WI38 (cell line): ENCODE results near the gene TMSB4Y.

ENCODE experiments used
- H3K4me3 ChIP-seq: 2 replicates; pipeline ENCODE4 v1.5.1; 2011; ENCODE audit warnings: low read depth, mild to moderate bottlenecking, control low read depth, low read length
- CTCF ChIP-seq: IDR thresholded peaks from 2 replicates; pipeline ENCODE4 v1.5.1; 2012; ENCODE audit warnings: low read depth, mild to moderate bottlenecking, control low read depth, low read length

TMSB4Y gene

GRCh38 chrY:13703568-13703968 is at the start of gene TMSB4Y:
Gene TMSB4Y (plus strand): TSS chrY:13703899.
- H3K4me3 ChIP-seq: no peak within 1 kb of the TSS
- TF ChIP-seq CTCF: no peak

GRCh38 chrY:13664162-13664561 is 39.5 kb upstream of the TMSB4Y start:
- no peak for TF ChIP-seq CTCF

GRCh38 chrY:13671122-13671521 is 32.6 kb upstream of the TMSB4Y start:
- no peak for TF ChIP-seq CTCF
- no peak overlapping the region for H3K4me3 ChIP-seq

More at GRCh38 chrY:13664162-13664561, 39.5 kb upstream of the TMSB4Y start:
- H3K4me3 ChIP-seq: no peak overlapping the region

GRCh38 chrY:13702276-13702675 is 1.4 kb upstream of the TMSB4Y start:
- H3K4me3 ChIP-seq: no peak overlapping the region

GRCh38 chrY:13704121-13704930 is 627 bp downstream of the TMSB4Y start:
- no peak overlapping the region for H3K4me3 ChIP-seq
- TF ChIP-seq CTCF: no peak

More at GRCh38 chrY:13702276-13702675, 1.4 kb upstream of the TMSB4Y start:
- no peak for TF ChIP-seq CTCF

- no peak for TF ChIP-seq CTCF
- H3K4me3 ChIP-seq: no peak overlapping the region
Observed at GRCh38 chrY:13705197-13705596, 1.5 kb downstream of the TMSB4Y start.

- TF ChIP-seq CTCF: no peak
- H3K4me3 ChIP-seq: no peak overlapping the region
Observed at GRCh38 chrY:13708038-13708437, 4.3 kb downstream of the TMSB4Y start.
